K562 (cell line): ENCODE data around the gene POLR3G. TPM values are rescaled to one million over a fixed set of nuclear protein-coding genes. Genes with fewer than 3 reads are reported as not detected.

Experiments used
- ATAC-seq: fragments of 200-7000 bp; cut with Tn5 transposase; 3 replicates; pipeline ENCODE4 v1.9.1; 2020; ENCODE audit warnings: moderate library complexity
- BruUV-seq: library from RNA; stranded (reverse); fragments of 400-500 nt; replicated peaks from 2 replicates; lab custom pipeline; 2021; lab: Mats Ljungman, UMichigan
- CTCF ChIA-PET: fragments of 300-600 bp; formaldehyde crosslinking; extraction: SDS; loops from one replicate; lab custom pipeline; 2021; ENCODE audit warnings: low intra/inter-chr PET ratio; lab: Yijun Ruan, JAX
- POLR2A ChIA-PET: fragments of 300-600, 350-650 bp; sonication (Branson Sonifier 250); formaldehyde crosslinking; extraction: SDS; loops from one replicate; lab custom pipeline; 2021; ENCODE audit warnings: antibody characterized with exemption, inconsistent platforms; lab: Yijun Ruan, JAX
- DNase-seq, 4 experiments: peaks; one replicate each; pipeline versions ENCODE4 v3.0.0 to v3.0.0-alpha.2; 2011 to 2018; ENCODE audit warnings: low spot score in 3 of 4, mixed read lengths in 3 of 4; ENCODE audit errors: extremely low read depth in 1 of 4
- FAIRE-seq: peaks from 2 replicates; lab custom pipeline; 2011; peaks lifted over from hg19 to GRCh38; lab: Jason Lieb, UNC
- H2AFZ ChIP-seq: 2 replicates; pipeline ENCODE4 v1.6.0; 2011; ENCODE audit warnings: low read depth, low read length, control low read depth, inconsistent platforms
- H3K27ac ChIP-seq: fragments of 200-600 bp; 3 replicates; pipeline ENCODE4 v1.8.0; 2011; ENCODE audit warnings: low read depth, mild to moderate bottlenecking, control low read depth, inconsistent platforms, low read length, moderate library complexity, mixed read lengths; ENCODE audit errors: extremely low read depth
- H3K27me3 ChIP-seq, 2 experiments: fragments of 300-600 bp in 1 of 2; 2 replicates in 1 of 2; 3 replicates in 1 of 2; pipeline versions ENCODE4 v1.6.0 to v1.8.0; 2011; ENCODE audit warnings: inconsistent platforms in 2 of 2, low read length in 2 of 2, mild to moderate bottlenecking in 1 of 2, mixed read lengths in 1 of 2, moderate library complexity in 1 of 2; ENCODE audit not compliant: control insufficient read depth in 2 of 2, insufficient read depth in 2 of 2
- H3K36me3 ChIP-seq: fragments of 300-600 bp; 3 replicates; pipeline ENCODE4 v1.8.0; 2011; ENCODE audit warnings: mild to moderate bottlenecking, low read length, inconsistent platforms; ENCODE audit not compliant: control insufficient read depth, insufficient read depth
- H3K4me1 ChIP-seq, 2 experiments: fragments of 200-600 bp in 1 of 2; replicated peaks in 1 of 2; 2 replicates in 1 of 2; 3 replicates in 1 of 2; pipeline versions ENCODE4 v1.5.1 to v1.8.0; 2011; ENCODE audit warnings: inconsistent platforms in 2 of 2, low read length in 2 of 2, mild to moderate bottlenecking in 1 of 2, mixed read lengths in 1 of 2, moderate library complexity in 1 of 2; ENCODE audit not compliant: control insufficient read depth in 2 of 2, insufficient read depth in 2 of 2
- H3K4me2 ChIP-seq: 2 replicates; pipeline ENCODE4 v1.6.1; 2011; ENCODE audit warnings: low read length, control low read depth, inconsistent platforms, mixed read lengths; ENCODE audit not compliant: insufficient read depth
- H3K4me3 ChIP-seq: fragments of 200-600 bp; sonication (generic), shearing (Covaris generic); 2 replicates; pipeline ENCODE4 v1.5.1; 2016; ENCODE audit warnings: control low read depth, inconsistent platforms
- H3K79me2 ChIP-seq: fragments of 200-600 bp; 3 replicates; pipeline ENCODE4 v1.8.0; 2011; ENCODE audit warnings: low read length, inconsistent platforms; ENCODE audit not compliant: control insufficient read depth, insufficient read depth
- H3K9ac ChIP-seq, 2 experiments: 2 replicates each; pipeline versions ENCODE4 v1.6.0 to v1.6.1; 2011; ENCODE audit warnings: low read depth in 2 of 2, low read length in 2 of 2, control low read depth in 1 of 2, inconsistent platforms in 1 of 2, mild to moderate bottlenecking in 1 of 2, mixed read lengths in 1 of 2; ENCODE audit not compliant: insufficient read depth in 1 of 2
- H3K9me1 ChIP-seq: one replicate; pipeline ENCODE4 v1.6.0; 2011; ENCODE audit warnings: inconsistent platforms, mild to moderate bottlenecking, low read length, moderate library complexity; ENCODE audit not compliant: control insufficient read depth, insufficient read depth
- H3K9me3 ChIP-seq: replicated peaks from 2 replicates; pipeline ENCODE4 v1.5.1; 2011; ENCODE audit warnings: low read depth, low read length, inconsistent platforms; ENCODE audit not compliant: control insufficient read depth, insufficient read depth
- H4K20me1 ChIP-seq: replicated peaks from 2 replicates; pipeline ENCODE4 v1.6.1; 2011; ENCODE audit warnings: low read length, inconsistent platforms, mixed read lengths; ENCODE audit not compliant: control insufficient read depth, insufficient read depth
- HIVEP1 ChIP-seq: fragments of 250-450 bp; sonication (Bioruptor Pico); IDR thresholded peaks from 2 replicates; pipeline ENCODE4 v1.4.0; 2020; ENCODE audit warnings: mild to moderate bottlenecking
- SNRNP70 ChIP-seq: fragments of 200-400 bp; formaldehyde crosslinking; optimal IDR thresholded peaks from 2 replicates; pipeline ENCODE3; 2017; ENCODE audit warnings: low read depth, low read length
- U2AF2 ChIP-seq: fragments of 200-400 bp; formaldehyde crosslinking; optimal IDR thresholded peaks from 2 replicates; pipeline ENCODE3; 2017; ENCODE audit warnings: low read depth, mild to moderate bottlenecking, low read length
- ZBTB2 ChIP-seq: fragments of 450-650 bp; IDR thresholded peaks from 2 replicates; pipeline ENCODE4 v1.6.1; 2016; ENCODE audit warnings: antibody characterized with exemption
- ZBTB40 ChIP-seq, 2 experiments: fragments of 450-650 bp in 1 of 2; sonication (generic) in 1 of 2; formaldehyde crosslinking in 1 of 2; IDR thresholded peaks; 2 replicates each; pipeline versions ENCODE4 v1.7.1 to v1.9.0; 2016 to 2022; ENCODE audit warnings: inconsistent platforms in 1 of 2, mild to moderate bottlenecking in 1 of 2, missing genetic modification reagents in 1 of 2
- ZBTB8A ChIP-seq: fragments of 450-650 bp; IDR thresholded peaks from 2 replicates; pipeline ENCODE4 v1.6.1; 2018; ENCODE audit warnings: mild to moderate bottlenecking, moderate library complexity; ENCODE audit not compliant: partially characterized antibody
- ZNF384 ChIP-seq: IDR thresholded peaks from 2 replicates; pipeline ENCODE4 v1.6.1; 2012; ENCODE audit warnings: low read depth, low read length, improper control_type of control experiment
- in situ Hi-C: fragments of 300-500 bp; cut with MboI; formaldehyde crosslinking; loops from 4 replicates; pipeline ENCODE4 v1.15.0; 2018; ENCODE audit warnings: inconsistent platforms, mixed read lengths
- intact Hi-C: fragments of 100-400 bp; cut with micrococcal nuclease; formaldehyde crosslinking; loops from 2 replicates; pipeline ENCODE4 v1.14.2; 2022
- polyA plus RNA-seq, 8 experiments: library from polyadenylated mRNA; depleted of rRNA in 4 of 8; stranded (reverse) in 5 of 8; unstranded in 3 of 8; fragments of >200 nt; fragmentation: Nextera tagmentation in 2 of 8; fragmentation: Illumina TruSeq in 1 of 8; extraction: Ambion mirVana in 2 of 8; extraction: Trizol in 1 of 8; gene quantifications; 2 replicates each; pipeline versions ENCODE4 v1.2.1 to v1.2.3, GENCODE V29; 2011 to 2014; ENCODE audit warnings: inconsistent platforms in 1 of 8, missing spikeins in 1 of 8
- total RNA-seq, 7 experiments: library from RNA; depleted of rRNA in 6 of 7; stranded (reverse); fragments of >200 nt in 6 of 7; fragmentation: Illumina TruSeq in 2 of 7; extraction: Trizol in 2 of 7; gene quantifications; 2 replicates each; pipeline versions ENCODE4 v1.2.1 to v1.2.3, GENCODE V29; 2011 to 2021; ENCODE audit warnings: low replicate concordance in 1 of 7

POLR3G gene
- total and polyA plus RNA-seq, 9 of the 15 experiments (the other 6 are each of a cell fraction or from before 2014, with no cell fraction given) = 39.0 to 111 (median 59.0) TPM

DNA sequence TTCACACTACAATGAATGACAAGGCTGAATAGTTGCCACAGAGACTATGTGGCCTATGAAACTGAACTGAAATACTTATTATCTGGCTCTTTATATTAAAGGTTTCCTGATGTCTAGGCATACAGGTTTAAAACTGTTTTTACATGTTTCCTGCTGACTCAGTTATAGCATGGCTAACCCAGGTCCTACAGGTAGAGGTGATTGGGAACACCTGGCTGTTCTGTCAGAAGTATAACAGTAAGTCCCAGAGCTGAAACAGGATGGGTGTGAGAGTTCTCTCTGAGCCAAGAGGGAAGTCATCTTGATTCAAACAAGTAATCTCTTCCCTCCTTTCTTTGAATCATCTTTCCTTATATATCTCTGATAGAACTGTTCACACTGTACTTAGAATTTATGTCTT is 79.0 kb downstream of the POLR3G start:
- H3K27me3 ChIP-seq = no peaks in the 10 kb centered on the region
- TF ChIP-seq ZBTB8A (no peak), U2AF2 (no peak), ZBTB2 (no peak), ZBTB40 (IDR thresholded peaks at IDR 0.05) (no peak), ZBTB40 (CRISPR knock-in tag; IDR thresholded peaks at IDR 0.05) (no peak), SNRNP70 (no peak), ZNF384 (no peak), HIVEP1 (CRISPR knock-in tag) (no peak)
- no peaks in the 10 kb centered on the region for H3K9me3 ChIP-seq
- POLR2A ChIA-PET = no interaction called here
- no peak overlapping the region for H3K4me2 ChIP-seq
- no TSS peak for BruUV-seq
- no peaks in the 10 kb centered on the region for H3K9me1 ChIP-seq
- ATAC-seq (no peak), DNase-seq (no peak), FAIRE-seq (no peak)
- intact Hi-C loops = no loop called here
- no peak overlapping the region for H2AFZ ChIP-seq
- no peak overlapping the region for H3K4me3 ChIP-seq
- H3K9ac ChIP-seq = no peak overlapping the region
- in situ Hi-C loops = no loop called here
- CTCF ChIA-PET = no interaction called here
- H3K36me3 ChIP-seq = no peaks in the 10 kb centered on the region
- no peaks in the 10 kb centered on the region for H4K20me1 ChIP-seq
- no peak overlapping the region for H3K27ac ChIP-seq
- H3K79me2 ChIP-seq = no peaks in the 10 kb centered on the region; the same call in 2 of the 3 replicates
- H3K4me1 ChIP-seq = peaks cover 4 to 9% of the 10 kb centered on the region in 2 experiments
